ENCODE data around the gene ANKH.

The ANKH gene

DNA sequence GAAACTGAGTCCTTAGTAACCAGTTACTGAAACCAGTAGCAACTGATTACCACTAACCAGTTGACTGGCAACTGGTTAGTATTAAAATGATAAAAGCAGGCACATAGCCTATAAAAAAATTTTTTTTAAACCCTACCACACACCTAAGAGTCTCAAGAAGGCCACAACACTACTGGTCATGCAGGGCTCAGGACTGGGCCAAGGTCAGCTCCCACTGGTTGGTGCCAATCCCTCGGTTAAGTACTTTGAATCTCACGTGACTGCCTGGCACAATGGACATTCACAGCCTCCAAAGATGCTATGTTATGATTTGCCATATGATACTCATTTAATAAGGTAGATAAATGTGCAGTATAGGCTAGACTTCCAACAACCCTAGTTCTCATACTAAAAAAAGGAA is 8.5 kb downstream of the ANKH start:
- H3K9ac ChIP-seq (ENCODE audit: low read length), result no peak overlapping the region
- no peak overlapping the region for H2AK5ac ChIP-seq (ENCODE audit: low read length)
- H3K4me2 ChIP-seq (ENCODE audit: low read length), result no peak overlapping the region
- no peaks in the 10 kb centered on the region for H3K36me3 ChIP-seq (ENCODE audit: control insufficient read depth, insufficient read depth, low read length)
- H3K56ac ChIP-seq (ENCODE audit: low read length), result no peak overlapping the region
- H2BK120ac ChIP-seq (ENCODE audit: low read depth, low read length), result no peak overlapping the region
- H2BK15ac ChIP-seq (replicated peaks; ENCODE audit: low read depth), result no peak overlapping the region
- no peaks in the 10 kb centered on the region for H3K79me1 ChIP-seq (ENCODE audit: low read length)
- no CpG with 5 or more reads among the region's 2 CpGs for WGBS (ENCODE audit: extremely low coverage, insufficient coverage, low lambda C conversion rate)
- no peaks in the 10 kb centered on the region for H3K79me2 ChIP-seq (ENCODE audit: control insufficient read depth, insufficient read depth, low read length)
- no peak overlapping the region for H3K27ac ChIP-seq (ENCODE audit: low read depth, low read length)
- H2BK5ac ChIP-seq (ENCODE audit: low read length), result no peak overlapping the region
- H3K23ac ChIP-seq (ENCODE audit: low read length), result no peak overlapping the region
- no peak overlapping the region for H4K5ac ChIP-seq (ENCODE audit: low read length)
- H3K27me3 ChIP-seq (ENCODE audit: insufficient read depth, low read length, poor library complexity), result no peaks in the 10 kb centered on the region
- DNase-seq, result no peak
- H3K4me3 ChIP-seq (ENCODE audit: low read length), result no peak overlapping the region
- H4K8ac ChIP-seq (ENCODE audit: low read depth, low read length), result no peak overlapping the region
- no peak overlapping the region for H3K18ac ChIP-seq (ENCODE audit: low read length)
- no peak overlapping the region for H3K4ac ChIP-seq (ENCODE audit: low read depth, low read length)
- no peaks in the 10 kb centered on the region for H3K4me1 ChIP-seq (ENCODE audit: control insufficient read depth, low read depth, low read length)

DNA sequence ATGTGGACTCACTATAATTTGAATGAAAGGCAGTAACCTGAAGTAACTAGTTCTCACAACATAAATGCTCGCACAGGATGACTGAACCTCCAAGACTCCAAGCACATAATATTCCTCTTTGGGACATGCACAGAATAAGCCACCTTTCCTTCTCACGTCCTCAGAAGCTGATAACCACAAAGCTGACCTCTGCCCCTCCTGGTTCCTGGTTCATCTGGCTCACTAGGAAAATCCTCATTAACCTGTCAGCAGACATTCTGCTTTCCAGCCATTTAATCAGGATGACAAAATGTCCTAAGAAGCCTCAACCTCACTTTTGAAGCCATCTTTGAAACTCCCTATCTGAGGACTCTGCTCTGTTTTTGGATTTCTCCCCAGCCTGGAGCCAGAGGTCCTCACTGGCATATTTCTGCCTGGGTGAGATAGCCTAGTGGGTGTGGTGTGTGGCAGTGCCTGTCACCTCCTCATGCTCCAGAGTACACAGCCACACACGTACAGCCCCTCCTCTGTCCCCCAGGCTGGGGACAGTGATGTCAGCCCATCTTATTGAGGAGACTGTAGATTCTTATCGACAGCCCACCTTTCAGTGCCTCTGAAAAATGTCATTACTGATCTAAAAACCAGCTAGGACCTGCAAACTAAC is 10.3 kb downstream of the ANKH start:
- Histone ChIP-seq H3K4ac (ENCODE audit: low read depth, low read length) (no peak overlapping the region), H3K79me1 (ENCODE audit: low read length) (no peaks in the 10 kb centered on the region), H3K4me1 (ENCODE audit: control insufficient read depth, low read depth, low read length) (no peaks in the 10 kb centered on the region), H3K9ac (ENCODE audit: low read length) (no peak overlapping the region), H4K8ac (ENCODE audit: low read depth, low read length) (no peak overlapping the region), H2AK5ac (ENCODE audit: low read length) (no peak overlapping the region), H3K4me2 (ENCODE audit: low read length) (no peak overlapping the region), H3K4me3 (ENCODE audit: low read length) (no peak overlapping the region), H4K5ac (ENCODE audit: low read length) (no peak overlapping the region), H2BK5ac (ENCODE audit: low read length) (no peak overlapping the region), H3K56ac (ENCODE audit: low read length) (no peak overlapping the region), H3K79me2 (ENCODE audit: control insufficient read depth, insufficient read depth, low read length) (no peaks in the 10 kb centered on the region), H3K18ac (ENCODE audit: low read length) (no peak overlapping the region), H3K27ac (ENCODE audit: low read depth, low read length) (no peak overlapping the region), H3K23ac (ENCODE audit: low read length) (no peak overlapping the region), H3K27me3 (ENCODE audit: insufficient read depth, low read length, poor library complexity) (no peaks in the 10 kb centered on the region), H2BK15ac (replicated peaks; ENCODE audit: low read depth) (no peak overlapping the region), H2BK120ac (ENCODE audit: low read depth, low read length) (no peak overlapping the region), H3K36me3 (ENCODE audit: control insufficient read depth, insufficient read depth, low read length) (no peaks in the 10 kb centered on the region)
- DNase-seq, result no peak
- WGBS (ENCODE audit: extremely low coverage, insufficient coverage, low lambda C conversion rate), result no CpG with 5 or more reads among the region's 4 CpGs

DNA sequence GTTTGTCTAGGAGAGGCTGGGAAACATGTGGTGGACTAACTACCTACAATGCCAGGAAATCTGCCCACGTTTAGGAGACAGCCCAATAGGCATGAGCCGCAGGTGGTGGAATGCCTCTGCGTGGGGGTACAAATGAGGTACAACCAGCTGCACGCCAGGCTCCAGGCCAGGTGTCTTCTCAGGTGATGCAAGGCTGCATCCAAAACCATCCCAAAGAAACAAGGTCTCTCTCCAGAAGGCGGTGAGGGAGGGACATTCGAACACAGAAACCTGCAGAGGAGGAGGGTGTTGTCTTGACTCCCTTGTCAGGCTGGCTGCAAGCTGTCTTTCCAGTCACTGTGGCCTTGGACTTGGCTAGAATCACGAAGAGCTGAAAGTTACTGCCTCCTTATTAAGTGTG is 11.6 kb downstream of the ANKH start:
- no peaks in the 10 kb centered on the region for H3K79me1 ChIP-seq (ENCODE audit: low read length)
- H3K27me3 ChIP-seq (ENCODE audit: insufficient read depth, low read length, poor library complexity), result no peaks in the 10 kb centered on the region
- no peak overlapping the region for H2BK120ac ChIP-seq (ENCODE audit: low read depth, low read length)
- no peak overlapping the region for H2BK5ac ChIP-seq (ENCODE audit: low read length)
- no peak overlapping the region for H3K4me2 ChIP-seq (ENCODE audit: low read length)
- no peak overlapping the region for H3K18ac ChIP-seq (ENCODE audit: low read length)
- no peak overlapping the region for H4K8ac ChIP-seq (ENCODE audit: low read depth, low read length)
- no peak overlapping the region for H3K23ac ChIP-seq (ENCODE audit: low read length)
- no peaks in the 10 kb centered on the region for H3K4me1 ChIP-seq (ENCODE audit: control insufficient read depth, low read depth, low read length)
- no CpG with 5 or more reads among the region's 7 CpGs for WGBS (ENCODE audit: extremely low coverage, insufficient coverage, low lambda C conversion rate)
- H3K27ac ChIP-seq (ENCODE audit: low read depth, low read length), result no peak overlapping the region
- H2BK15ac ChIP-seq (replicated peaks; ENCODE audit: low read depth), result no peak overlapping the region
- H3K36me3 ChIP-seq (ENCODE audit: control insufficient read depth, insufficient read depth, low read length), result no peaks in the 10 kb centered on the region
- no peak overlapping the region for H3K9ac ChIP-seq (ENCODE audit: low read length)
- no peak overlapping the region for H3K4me3 ChIP-seq (ENCODE audit: low read length)
- H3K56ac ChIP-seq (ENCODE audit: low read length), result no peak overlapping the region
- no peak overlapping the region for H4K5ac ChIP-seq (ENCODE audit: low read length)
- H2AK5ac ChIP-seq (ENCODE audit: low read length), result no peak overlapping the region
- no peak for DNase-seq
- no peaks in the 10 kb centered on the region for H3K79me2 ChIP-seq (ENCODE audit: control insufficient read depth, insufficient read depth, low read length)
- no peak overlapping the region for H3K4ac ChIP-seq (ENCODE audit: low read depth, low read length)

DNA sequence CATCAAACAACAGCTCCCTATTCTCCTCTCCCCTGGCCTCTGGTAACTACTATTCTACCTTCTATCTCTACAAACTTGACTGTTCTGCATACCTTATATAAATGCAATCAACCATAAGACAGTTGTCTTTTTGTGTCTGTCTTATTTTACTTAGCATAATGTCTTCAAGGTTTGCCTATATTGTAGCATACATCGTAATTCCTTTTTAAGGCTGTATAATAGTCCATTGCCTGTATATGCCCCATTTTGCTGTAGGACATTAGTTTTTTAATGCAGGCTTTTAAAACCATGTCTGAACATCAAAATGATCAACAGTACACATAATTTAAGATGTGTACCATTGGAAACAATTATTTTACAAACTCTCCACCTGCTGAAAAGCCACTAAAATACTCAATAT is 12.4 kb downstream of the ANKH start:
- H2BK120ac ChIP-seq (ENCODE audit: low read depth, low read length), result no peak overlapping the region
- H4K5ac ChIP-seq (ENCODE audit: low read length), result no peak overlapping the region
- no peak overlapping the region for H3K4me2 ChIP-seq (ENCODE audit: low read length)
- no peak overlapping the region for H3K18ac ChIP-seq (ENCODE audit: low read length)
- H3K9ac ChIP-seq (ENCODE audit: low read length), result no peak overlapping the region
- no peak overlapping the region for H2BK5ac ChIP-seq (ENCODE audit: low read length)
- no peak overlapping the region for H3K4me3 ChIP-seq (ENCODE audit: low read length)
- H3K4me1 ChIP-seq (ENCODE audit: control insufficient read depth, low read depth, low read length), result no peaks in the 10 kb centered on the region
- H3K36me3 ChIP-seq (ENCODE audit: control insufficient read depth, insufficient read depth, low read length), result no peaks in the 10 kb centered on the region
- no peak overlapping the region for H4K8ac ChIP-seq (ENCODE audit: low read depth, low read length)
- no peak overlapping the region for H2BK15ac ChIP-seq (replicated peaks; ENCODE audit: low read depth)
- no peak overlapping the region for H3K4ac ChIP-seq (ENCODE audit: low read depth, low read length)
- no peak overlapping the region for H3K23ac ChIP-seq (ENCODE audit: low read length)
- H3K56ac ChIP-seq (ENCODE audit: low read length), result no peak overlapping the region
- H2AK5ac ChIP-seq (ENCODE audit: low read length), result no peak overlapping the region
- DNase-seq, result no peak
- no peaks in the 10 kb centered on the region for H3K27me3 ChIP-seq (ENCODE audit: insufficient read depth, low read length, poor library complexity)
- no peak overlapping the region for H3K27ac ChIP-seq (ENCODE audit: low read depth, low read length)
- WGBS (ENCODE audit: extremely low coverage, insufficient coverage, low lambda C conversion rate), result no CpG with 5 or more reads among the region's 1 CpG
- no peaks in the 10 kb centered on the region for H3K79me1 ChIP-seq (ENCODE audit: low read length)
- no peaks in the 10 kb centered on the region for H3K79me2 ChIP-seq (ENCODE audit: control insufficient read depth, insufficient read depth, low read length)

DNA sequence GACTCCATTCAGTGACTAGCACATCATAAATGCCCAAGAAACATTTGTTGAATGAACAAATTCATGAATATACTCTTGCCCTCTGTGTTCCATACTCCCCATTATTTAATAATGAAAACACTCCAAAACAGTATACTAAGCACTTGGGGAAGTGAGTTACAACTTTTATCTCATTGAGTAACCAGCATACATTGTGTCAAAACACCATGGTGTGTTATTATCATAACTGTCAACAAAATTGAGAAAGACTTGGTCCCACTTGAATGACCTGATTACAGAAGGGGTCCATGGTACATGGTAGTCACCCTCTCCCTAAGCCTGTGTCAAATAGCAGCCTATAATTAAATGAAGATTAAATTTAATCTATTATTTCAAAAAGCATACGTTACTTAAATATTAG is 16.2 kb downstream of the ANKH start:
- no peak overlapping the region for H4K5ac ChIP-seq (ENCODE audit: low read length)
- H2BK120ac ChIP-seq (ENCODE audit: low read depth, low read length), result no peak overlapping the region
- no peak overlapping the region for H3K9ac ChIP-seq (ENCODE audit: low read length)
- no peak overlapping the region for H3K23ac ChIP-seq (ENCODE audit: low read length)
- no peaks in the 10 kb centered on the region for H3K36me3 ChIP-seq (ENCODE audit: control insufficient read depth, insufficient read depth, low read length)
- no peaks in the 10 kb centered on the region for H3K79me2 ChIP-seq (ENCODE audit: control insufficient read depth, insufficient read depth, low read length)
- H2BK15ac ChIP-seq (replicated peaks; ENCODE audit: low read depth), result no peak overlapping the region
- peaks cover 6% of the 10 kb centered on the region for H3K4me1 ChIP-seq (ENCODE audit: control insufficient read depth, low read depth, low read length)
- no peak overlapping the region for H2AK5ac ChIP-seq (ENCODE audit: low read length)
- no peak overlapping the region for H4K8ac ChIP-seq (ENCODE audit: low read depth, low read length)
- H2BK5ac ChIP-seq (ENCODE audit: low read length), result no peak overlapping the region
- WGBS (ENCODE audit: extremely low coverage, insufficient coverage, low lambda C conversion rate), result no CpG with 5 or more reads among the region's 1 CpG
- DNase-seq, result no peak
- no peaks in the 10 kb centered on the region for H3K79me1 ChIP-seq (ENCODE audit: low read length)
- no peak overlapping the region for H3K4me2 ChIP-seq (ENCODE audit: low read length)
- no peaks in the 10 kb centered on the region for H3K27me3 ChIP-seq (ENCODE audit: insufficient read depth, low read length, poor library complexity)
- no peak overlapping the region for H3K56ac ChIP-seq (ENCODE audit: low read length)
- H3K4ac ChIP-seq (ENCODE audit: low read depth, low read length), result no peak overlapping the region
- no peak overlapping the region for H3K18ac ChIP-seq (ENCODE audit: low read length)
- no peak overlapping the region for H3K27ac ChIP-seq (ENCODE audit: low read depth, low read length)
- H3K4me3 ChIP-seq (ENCODE audit: low read length), result no peak overlapping the region

DNA sequence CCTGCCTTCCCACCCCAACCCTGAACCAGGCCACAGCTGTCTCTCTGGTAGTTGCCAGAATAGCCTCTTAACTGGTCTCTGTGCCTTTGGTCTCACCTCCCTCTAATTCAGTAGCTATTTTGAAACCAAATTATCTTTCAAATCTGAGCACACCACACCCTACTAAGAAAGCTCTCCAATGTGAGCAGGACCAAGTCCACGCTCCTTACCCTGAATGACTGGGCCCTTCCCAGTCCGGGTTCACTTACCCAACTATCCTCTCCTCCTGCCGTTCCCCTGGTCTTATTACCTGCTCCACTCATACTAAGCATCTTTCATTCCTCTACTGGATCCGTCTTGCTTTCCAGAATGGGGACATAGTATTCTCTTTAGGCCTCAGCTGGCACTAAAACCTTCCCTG is 16.8 kb downstream of the ANKH start:
- Histone ChIP-seq H3K18ac (ENCODE audit: low read length) (no peak overlapping the region), H3K4me3 (ENCODE audit: low read length) (no peak overlapping the region), H2BK15ac (replicated peaks; ENCODE audit: low read depth) (no peak overlapping the region), H3K27ac (ENCODE audit: low read depth, low read length) (no peak overlapping the region), H2BK5ac (ENCODE audit: low read length) (no peak overlapping the region), H3K4me2 (ENCODE audit: low read length) (no peak overlapping the region), H3K23ac (ENCODE audit: low read length) (no peak overlapping the region), H4K8ac (ENCODE audit: low read depth, low read length) (no peak overlapping the region), H3K4me1 (ENCODE audit: control insufficient read depth, low read depth, low read length) (peaks cover 12% of the 10 kb centered on the region), H3K56ac (ENCODE audit: low read length) (no peak overlapping the region), H3K9ac (ENCODE audit: low read length) (no peak overlapping the region), H3K79me1 (ENCODE audit: low read length) (no peaks in the 10 kb centered on the region), H2BK120ac (ENCODE audit: low read depth, low read length) (no peak overlapping the region), H2AK5ac (ENCODE audit: low read length) (no peak overlapping the region), H3K79me2 (ENCODE audit: control insufficient read depth, insufficient read depth, low read length) (no peaks in the 10 kb centered on the region), H3K4ac (ENCODE audit: low read depth, low read length) (no peak overlapping the region), H4K5ac (ENCODE audit: low read length) (no peak overlapping the region), H3K27me3 (ENCODE audit: insufficient read depth, low read length, poor library complexity) (no peaks in the 10 kb centered on the region), H3K36me3 (ENCODE audit: control insufficient read depth, insufficient read depth, low read length) (no peaks in the 10 kb centered on the region)
- DNase-seq, result no peak
- no CpG with 5 or more reads among the region's 4 CpGs for WGBS (ENCODE audit: extremely low coverage, insufficient coverage, low lambda C conversion rate)
